Measurements from ENCODE around the gene KRTAP10-7.

The KRTAP10-7 gene

GRCh38 chr21:44601596-44602462, 1.4 kb downstream of the KRTAP10-7 start:
- Histone ChIP-seq H3K4me3 (ENCODE audit: insufficient read depth, low read length, poor library complexity, severe bottlenecking) (no peak overlapping the region), H2AFZ (ENCODE audit: low read depth, low read length, severe bottlenecking) (no peak overlapping the region), H3F3A (ENCODE audit: insufficient read depth) (no peaks in the 10 kb centered on the region), H3K36me3 (ENCODE audit: low read length) (no peaks in the 10 kb centered on the region), H3K27ac (ENCODE audit: low read depth, low read length) (no peak overlapping the region), H3K9me2 (replicated peaks; ENCODE audit: insufficient read depth, low read length) (no peaks in the 10 kb centered on the region), H3K9me3 (ENCODE audit: insufficient read depth, low read length) (no peaks in the 10 kb centered on the region), H4K20me1 (ENCODE audit: low read depth, low read length) (no peaks in the 10 kb centered on the region), H3K9ac (ENCODE audit: low read length) (no peak overlapping the region), H3K79me2 (ENCODE audit: insufficient read depth, low read length) (no peaks in the 10 kb centered on the region), H3K27me3 (ENCODE audit: low read length) (no peaks in the 10 kb centered on the region), H3K4me2 (ENCODE audit: low read depth, low read length, poor library complexity, severe bottlenecking) (no peak overlapping the region)
- TF ChIP-seq EZH2phosphoT487 (conservative IDR thresholded peaks at IDR 0.05; ENCODE audit: low read length) (no peak), CTCF (IDR thresholded peaks at IDR 0.05; ENCODE audit: insufficient read depth, low read length, poor library complexity, severe bottlenecking) (no peak)

GRCh38 chr21:44602463-44602850, 2.1 kb downstream of the KRTAP10-7 start:
- TF ChIP-seq CTCF (IDR thresholded peaks at IDR 0.05; ENCODE audit: insufficient read depth, low read length, poor library complexity, severe bottlenecking): no peak
- no peak for TF ChIP-seq EZH2phosphoT487 (conservative IDR thresholded peaks at IDR 0.05; ENCODE audit: low read length)
- Histone ChIP-seq H3K36me3 (ENCODE audit: low read length) (no peaks in the 10 kb centered on the region), H4K20me1 (ENCODE audit: low read depth, low read length) (no peaks in the 10 kb centered on the region), H3K79me2 (ENCODE audit: insufficient read depth, low read length) (no peaks in the 10 kb centered on the region), H3K4me3 (ENCODE audit: insufficient read depth, low read length, poor library complexity, severe bottlenecking) (no peak overlapping the region), H2AFZ (ENCODE audit: low read depth, low read length, severe bottlenecking) (no peak overlapping the region), H3K9me3 (ENCODE audit: insufficient read depth, low read length) (no peaks in the 10 kb centered on the region), H3K27me3 (ENCODE audit: low read length) (no peaks in the 10 kb centered on the region), H3K27ac (ENCODE audit: low read depth, low read length) (no peak overlapping the region), H3K9ac (ENCODE audit: low read length) (no peak overlapping the region), H3K4me2 (ENCODE audit: low read depth, low read length, poor library complexity, severe bottlenecking) (no peak overlapping the region), H3F3A (ENCODE audit: insufficient read depth) (no peaks in the 10 kb centered on the region), H3K9me2 (replicated peaks; ENCODE audit: insufficient read depth, low read length) (no peaks in the 10 kb centered on the region)

- TF ChIP-seq EZH2phosphoT487 (conservative IDR thresholded peaks at IDR 0.05; ENCODE audit: low read length) (no peak), CTCF (IDR thresholded peaks at IDR 0.05; ENCODE audit: insufficient read depth, low read length, poor library complexity, severe bottlenecking) (no peak)
- Histone ChIP-seq H3K9ac (ENCODE audit: low read length) (no peak overlapping the region), H3K27me3 (ENCODE audit: low read length) (no peaks in the 10 kb centered on the region), H3K4me2 (ENCODE audit: low read depth, low read length, poor library complexity, severe bottlenecking) (no peak overlapping the region), H3K9me3 (ENCODE audit: insufficient read depth, low read length) (no peaks in the 10 kb centered on the region), H3K79me2 (ENCODE audit: insufficient read depth, low read length) (no peaks in the 10 kb centered on the region), H3F3A (ENCODE audit: insufficient read depth) (no peaks in the 10 kb centered on the region), H3K27ac (ENCODE audit: low read depth, low read length) (no peak overlapping the region), H3K36me3 (ENCODE audit: low read length) (no peaks in the 10 kb centered on the region), H4K20me1 (ENCODE audit: low read depth, low read length) (no peaks in the 10 kb centered on the region), H3K4me3 (ENCODE audit: insufficient read depth, low read length, poor library complexity, severe bottlenecking) (no peak overlapping the region), H2AFZ (ENCODE audit: low read depth, low read length, severe bottlenecking) (no peak overlapping the region), H3K9me2 (replicated peaks; ENCODE audit: insufficient read depth, low read length) (no peaks in the 10 kb centered on the region)
These were observed 2.9 kb downstream of the KRTAP10-7 start for GRCh38 chr21:44603109-44603875.
